Heart right ventricle (tissue), 16 donors: ENCODE results near the gene TAOK1. TPM values are rescaled to one million over a fixed set of nuclear protein-coding genes. Genes with fewer than 3 reads are reported as not detected.

Experiments used
- ATAC-seq, 8 donors: fragments of 200-7000 bp; cut with Tn5 transposase; one replicate each; pipeline ENCODE4 v1.9.1; 2020; ENCODE audit warnings: mild to moderate bottlenecking in 8 of 8, moderate library complexity in 8 of 8, moderate number of reproducible peaks in 1 of 8
- DNase-seq, 2 donors: peaks; one replicate each; pipeline ENCODE4 v3.0.0-alpha.2; 2020
- H3K27ac ChIP-seq, 10 donors: fragments of 200-600 bp; sonication (generic) in 2 of 10; one replicate each; pipeline versions ENCODE4 v1.5.0 to v1.8.0; 2020 to 2022; ENCODE audit warnings: mild to moderate bottlenecking in 3 of 10
- H3K27me3 ChIP-seq, 7 donors: fragments of 200-600 bp; one replicate each; pipeline ENCODE4 v1.8.0; 2021 to 2022; ENCODE audit warnings: mild to moderate bottlenecking in 2 of 7
- H3K36me3 ChIP-seq, 9 donors: fragments of 200-600 bp; sonication (generic) in 1 of 9; one replicate each; pipeline versions ENCODE4 v1.5.0 to v1.8.0; 2020 to 2022; ENCODE audit warnings: mild to moderate bottlenecking in 2 of 9
- H3K4me1 ChIP-seq, 9 donors: fragments of 200-600 bp; sonication (generic) in 1 of 9; one replicate each; pipeline versions ENCODE4 v1.5.0 to v1.8.0; 2020 to 2022; ENCODE audit warnings: mild to moderate bottlenecking in 4 of 9
- H3K4me3 ChIP-seq, 10 donors: fragments of 200-600 bp; sonication (generic) in 2 of 10; one replicate each; pipeline versions ENCODE4 v1.5.0 to v1.8.0; 2020 to 2022; ENCODE audit warnings: mild to moderate bottlenecking in 7 of 10, moderate library complexity in 2 of 10
- H3K9me3 ChIP-seq, 11 donors: fragments of 200-600 bp in 10 of 11; sonication (generic) in 2 of 11; one replicate each; pipeline versions ENCODE4 v1.5.0 to v1.8.0; 2013 to 2022; ENCODE audit warnings: mild to moderate bottlenecking in 2 of 11, control low read depth in 1 of 11, moderate library complexity in 1 of 11
- CTCF ChIP-seq, 9 donors: fragments of 200-600 bp; sonication (generic) in 2 of 9; IDR thresholded peaks; one replicate each; pipeline versions ENCODE4 v1.5.0 to v1.8.0; 2021 to 2022; ENCODE audit warnings: antibody characterized with exemption in 9 of 9, mild to moderate bottlenecking in 5 of 9, moderate library complexity in 1 of 9
- WGBS, 2 donors: extraction: QIAGEN DNeasy Blood & Tissue Kit; methylation state at CpG; one replicate each; pipeline ENCODE4 v1.1.7; 2013; ENCODE audit warnings: inconsistent platforms in 1 of 2; 5-methylcytosine and 5-hydroxymethylcytosine counted together
- intact Hi-C, 10 donors: fragments of 100-400 bp; cut with DNase I; formaldehyde crosslinking; loops; one replicate each; pipeline versions ENCODE4 v1.11.1 to v1.14.2; 2022
- polyA plus RNA-seq, 2 donors: library from polyadenylated mRNA; stranded (reverse); fragments of 200-250 nt; gene quantifications; one replicate each; pipeline ENCODE4 v1.2.3, GENCODE V29; 2013
- total RNA-seq, 10 donors: library from RNA; stranded (reverse); fragmentation: NEBNext Ultra II Directional in 3 of 10; extraction: Animal tissue kit (Norgen Biotek cat#: 25700) in 3 of 10; gene quantifications; one replicate each; pipeline versions ENCODE4 v1.2.1 to v1.2.4, GENCODE V29; 2021 to 2023
- donor health status: Arrhythmogenic right ventricular cardiomyopathy.
- donor health status: ischemic (EF 13 %, LVEDD 7.1; RV severe dilation, severe dysfunction).
- donor health status: healthy with polysubstance abuse.
- donor health status: DM: no; HTN: yes; CAD: no.
- donor health status: DM: no; HTN: no; CAD: no.
- donor health status: ischemic (EF 25% LVEDD 6.9; RV normal size, moderate dysfunction).
- donor health status: ischemic (EF 25% LVEDD 5.7; RV mildly dilated, moderate dysfunction).
- donor health status: healthy.
- donor health status: DM: yes; HTN: yes; CAD: no.
- donor health status: Ischemic cardiomyopathy.
- donor health status: ischemic (EF 35%, LVEDD 5.7; RV mildly dilated, moderate dysfunction).
- donor health status: nonischemic (EF 11% LVEDD 7.7; RV severe dilation, severe dysfunction).
- donor health status: DM: yes; HTN: yes; CAD: no.
- donor health status: PGD.
- donor health status: ischemic (EF 29% LVEDD 5.4; RV normal size, mild dysfunction).
- donor health status: nonischemic (EF 23%, LVEDD 6.1; RV moderate dilation, normal function).

TAOK1 gene
- total and polyA plus RNA-seq, 12 donors: 6.4 to 86.9 (median 68.8) TPM

GRCh38 chr17:29576214-29577000 lies 186.2 kb downstream of the TAOK1 start:
- no peak overlapping the region for H3K27ac ChIP-seq
- DNase-seq (no peak), ATAC-seq (no peak)
- TF ChIP-seq CTCF (IDR thresholded peaks at IDR 0.05): no peak
- no peak overlapping the region for H3K4me3 ChIP-seq
- H3K9me3 ChIP-seq: no peaks in the 10 kb centered on the region
- peaks cover 14 to 42% (median 27%) of the 10 kb centered on the region in 9 donors for H3K4me1 ChIP-seq
- intact Hi-C loops: loop anchor here in 2 of 10 donors (5.0 to 10.0 kb wide), 2 partner anchors 36 to 48 kb away; partner anchors contain the start of gene CORO6 (in 1 of the 2)
- 91 to 94% methylated on average over 37 of the region's 37 CpGs for WGBS, 2 donors
- peaks cover 3 to 90% (median 44%) of the 10 kb centered on the region in 9 donors for H3K36me3 ChIP-seq
- H3K27me3 ChIP-seq: no peaks in the 10 kb centered on the region

DNA sequence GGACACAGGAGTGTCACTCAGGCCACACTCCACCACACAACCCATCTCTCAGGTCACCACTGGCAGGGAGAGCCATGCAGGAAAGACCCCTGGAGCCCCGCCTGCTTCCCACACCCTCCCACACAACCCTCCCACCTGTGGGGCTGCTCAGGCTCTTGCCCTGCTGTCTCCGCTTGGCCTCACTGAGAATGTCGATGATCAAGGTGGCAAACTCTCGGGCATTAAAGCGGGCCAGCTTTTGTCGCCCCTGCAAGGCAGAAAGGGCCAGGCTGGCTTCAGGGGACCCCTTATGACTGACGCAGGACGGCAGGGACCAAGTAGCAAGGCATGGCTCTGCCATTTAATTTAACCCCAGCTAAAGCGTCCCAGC lies 186.8 kb downstream of the TAOK1 start:
- H3K27me3 ChIP-seq: no peaks in the 10 kb centered on the region
- WGBS, 2 donors: 93 to 95% methylated on average over 9 of the region's 9 CpGs
- no peak for TF ChIP-seq CTCF (IDR thresholded peaks at IDR 0.05)
- intact Hi-C loops: loop anchor here in 2 of 10 donors (5.0 to 10.0 kb wide), 2 partner anchors 35 to 48 kb away; partner anchors contain the start of gene CORO6 (in 1 of the 2)
- ATAC-seq: no peak
- DNase-seq: no peak
- no peaks in the 10 kb centered on the region for H3K9me3 ChIP-seq
- H3K36me3 ChIP-seq: peaks cover 7 to 90% (median 47%) of the 10 kb centered on the region in 9 donors
- peaks cover 9 to 39% (median 22%) of the 10 kb centered on the region in 9 donors for H3K4me1 ChIP-seq
- no peak overlapping the region for H3K27ac ChIP-seq
- H3K4me3 ChIP-seq: no peak overlapping the region

- ATAC-seq: peak in 3 of 8 donors; percentile 3 to 14 (median 11)
- peak in 1 of 2 donors; percentile 16 for DNase-seq
- Histone ChIP-seq H3K4me3 (no peak overlapping the region), H3K27ac (peak overlapping the region in 1 of 10 donors; percentile 20), H3K9me3 (no peaks in the 10 kb centered on the region), H3K27me3 (no peaks in the 10 kb centered on the region), H3K4me1 (peaks cover 6 to 35% (median 16%) of the 10 kb centered on the region in 9 donors), H3K36me3 (peaks cover 8 to 95% (median 51%) of the 10 kb centered on the region in 9 donors)
- no peak for TF ChIP-seq CTCF (IDR thresholded peaks at IDR 0.05)
- WGBS, 2 donors: 70 to 78% methylated on average over 21 to 22 of the region's 22 CpGs
- intact Hi-C loops: loop anchor here in 2 of 10 donors (5.0 to 10.0 kb wide), 2 partner anchors 35 to 47 kb away; partner anchors contain the start of gene CORO6 (in 1 of the 2)
Observed at GRCh38 chr17:29577385-29578211, 187.4 kb downstream of the TAOK1 start.
